Smooth muscle cell (in vitro differentiated cells): ENCODE measurements around the gene SERPINA6. TPM values are rescaled to one million over a fixed set of nuclear protein-coding genes. Genes with fewer than 3 reads are reported as not detected.

Source experiments
- DNase-seq: peaks from one replicate; lab custom pipeline; 2025; ENCODE audit not compliant: unreplicated experiment; lab: John Stamatoyannopoulos, UW
- H2AFZ ChIP-seq: fragments of 200-600 bp; sonication (generic); 2 replicates; pipeline ENCODE4 v1.6.0; 2016; ENCODE audit warnings: antibody characterized with exemption, low read depth, mild to moderate bottlenecking
- H3F3A ChIP-seq: fragments of 200-600 bp; sonication (generic); 2 replicates; pipeline ENCODE4 v1.6.0; 2017; ENCODE audit warnings: antibody characterized with exemption, low read depth
- H3K27ac ChIP-seq: fragments of 200-600 bp; sonication (generic); 2 replicates; pipeline ENCODE4 v1.5.1; 2016; ENCODE audit warnings: low read depth, mild to moderate bottlenecking
- H3K27me3 ChIP-seq: fragments of 200-600 bp; sonication (generic); 2 replicates; pipeline ENCODE4 v1.6.1; 2016; ENCODE audit warnings: low read depth, mild to moderate bottlenecking
- H3K36me3 ChIP-seq: fragments of 200-600 bp; sonication (generic); 2 replicates; pipeline ENCODE4 v1.5.1; 2016; ENCODE audit warnings: low read depth
- H3K4me1 ChIP-seq: fragments of 200-600 bp; sonication (generic); 2 replicates; pipeline ENCODE4 v1.5.1; 2016; ENCODE audit warnings: low read depth
- H3K4me2 ChIP-seq: fragments of 200-600 bp; sonication (generic); 2 replicates; pipeline ENCODE4 v1.6.0; 2016; ENCODE audit warnings: mild to moderate bottlenecking
- H3K4me3 ChIP-seq: fragments of 200-600 bp; sonication (generic); 2 replicates; pipeline ENCODE4 v1.5.1; 2016; ENCODE audit warnings: mild to moderate bottlenecking
- H3K79me2 ChIP-seq: fragments of 200-600 bp; sonication (generic); 2 replicates; pipeline ENCODE4 v1.6.0; 2016; ENCODE audit warnings: low read depth, mild to moderate bottlenecking
- H3K9ac ChIP-seq: fragments of 200-600 bp; sonication (generic); 2 replicates; pipeline ENCODE4 v1.6.0; 2016; ENCODE audit warnings: low read depth
- H3K9me3 ChIP-seq: fragments of 200-600 bp; sonication (generic); replicated peaks from 2 replicates; pipeline ENCODE4 v1.5.1; 2016; ENCODE audit warnings: low read depth
- H4K20me1 ChIP-seq: fragments of 200-600 bp; sonication (generic); 2 replicates; pipeline ENCODE4 v1.6.0; 2016; ENCODE audit warnings: low read depth
- CTCF ChIP-seq: fragments of 200-600 bp; sonication (generic); IDR thresholded peaks from 2 replicates; pipeline ENCODE4 v1.5.1; 2017; ENCODE audit warnings: borderline replicate concordance, mild to moderate bottlenecking, antibody characterized with exemption; ENCODE audit not compliant: insufficient read depth, poor library complexity, severe bottlenecking
- WGBS: methylation state at CpG from one replicate; pipeline ENCODE4 v1.1.7; 2016; ENCODE audit warnings: low lambda C conversion rate; 5-methylcytosine and 5-hydroxymethylcytosine counted together
- polyA plus RNA-seq: library from polyadenylated mRNA; unstranded; fragments of >200 nt; fragmentation: Nextera tagmentation; extraction: Ambion mirVana; gene quantifications from 2 replicates; pipeline ENCODE4 v1.2.1, GENCODE V29; 2016
- total RNA-seq: library from RNA; depleted of rRNA; stranded (reverse); fragments of >200 nt; gene quantifications from 2 replicates; pipeline ENCODE4 v1.2.3, GENCODE V29; 2014

SERPINA6 gene
- total and polyA plus RNA-seq, 2 experiments from 2014 or later, result not detected

- Histone ChIP-seq H3K36me3 (no peaks in the 10 kb centered on the region), H3K27me3 (no peaks in the 10 kb centered on the region), H3K27ac (no peak overlapping the region), H3F3A (no peaks in the 10 kb centered on the region), H3K79me2 (no peaks in the 10 kb centered on the region), H3K4me1 (no peaks in the 10 kb centered on the region), H2AFZ (no peak overlapping the region), H3K9ac (no peak overlapping the region), H3K4me2 (no peak overlapping the region), H3K9me3 (no peaks in the 10 kb centered on the region), H4K20me1 (no peaks in the 10 kb centered on the region), H3K4me3 (no peak overlapping the region)
- TF ChIP-seq CTCF, result no peak
- DNase-seq, result no peak
These were observed 9.5 kb upstream of the SERPINA6 start for GRCh38 chr14:94332587-94332986.

GRCh38 chr14:94332063-94332583 is 9.0 kb upstream of the SERPINA6 start:
- no peak overlapping the region for H2AFZ ChIP-seq
- no peaks in the 10 kb centered on the region for H3K4me1 ChIP-seq
- no peak overlapping the region for H3K9ac ChIP-seq
- H3F3A ChIP-seq, result no peaks in the 10 kb centered on the region
- no peaks in the 10 kb centered on the region for H3K27me3 ChIP-seq
- DNase-seq, result no peak
- H3K36me3 ChIP-seq, result no peaks in the 10 kb centered on the region
- H3K4me2 ChIP-seq, result no peak overlapping the region
- no peak overlapping the region for H3K27ac ChIP-seq
- no peaks in the 10 kb centered on the region for H3K9me3 ChIP-seq
- no peak overlapping the region for H3K4me3 ChIP-seq
- TF ChIP-seq CTCF, result no peak
- H3K79me2 ChIP-seq, result no peaks in the 10 kb centered on the region
- 66% methylated on average over 7 of the region's 7 CpGs for WGBS
- H4K20me1 ChIP-seq, result no peaks in the 10 kb centered on the region

- no peak for TF ChIP-seq CTCF
- H2AFZ ChIP-seq, result no peak overlapping the region
- no peaks in the 10 kb centered on the region for H4K20me1 ChIP-seq
- H3K27me3 ChIP-seq, result no peaks in the 10 kb centered on the region
- no peak for DNase-seq
- H3K79me2 ChIP-seq, result no peaks in the 10 kb centered on the region
- no peaks in the 10 kb centered on the region for H3F3A ChIP-seq
- no peaks in the 10 kb centered on the region for H3K9me3 ChIP-seq
- 94% methylated on average over 5 of the region's 5 CpGs for WGBS
- no peak overlapping the region for H3K9ac ChIP-seq
- no peak overlapping the region for H3K4me3 ChIP-seq
- H3K4me2 ChIP-seq, result no peak overlapping the region
- no peaks in the 10 kb centered on the region for H3K4me1 ChIP-seq
- no peaks in the 10 kb centered on the region for H3K36me3 ChIP-seq
- no peak overlapping the region for H3K27ac ChIP-seq
These were observed 8.3 kb upstream of the SERPINA6 start for GRCh38 chr14:94331462-94331861.

GRCh38 chr14:94330857-94331256 is 7.7 kb upstream of the SERPINA6 start:
- Histone ChIP-seq H3K4me3 (no peak overlapping the region), H3K27ac (no peak overlapping the region), H3K36me3 (no peaks in the 10 kb centered on the region), H3K79me2 (no peaks in the 10 kb centered on the region), H3K4me2 (no peak overlapping the region), H3K27me3 (no peaks in the 10 kb centered on the region), H3F3A (no peaks in the 10 kb centered on the region), H3K9ac (no peak overlapping the region), H3K9me3 (no peaks in the 10 kb centered on the region), H4K20me1 (no peaks in the 10 kb centered on the region), H3K4me1 (no peaks in the 10 kb centered on the region), H2AFZ (no peak overlapping the region)
- DNase-seq, result no peak
- WGBS, result 81% methylated on average over 2 of the region's 2 CpGs
- TF ChIP-seq CTCF, result no peak
